ENCODE results near the gene KDM8.
"Not testable (repeated sequence)": the region's sequence is repeated elsewhere in the genome, so short reads cannot be mapped to it uniquely, and the experiment has no call there.

Gene KDM8

GRCh38 chr16:27240948-27241531 is 37.7 kb downstream of the KDM8 start:
- Histone ChIP-seq H3K36me3 (ENCODE audit: control insufficient read depth, low read depth, low read length) (no peaks in the 10 kb centered on the region), H3K27me3 (ENCODE audit: control insufficient read depth, insufficient read depth, low read length) (no peaks in the 10 kb centered on the region), H3K4me1 (ENCODE audit: control insufficient read depth, low read depth, low read length) (peaks cover 11% of the 10 kb centered on the region), H3K9ac (ENCODE audit: low read length) (no peak overlapping the region), H3K9me3 (ENCODE audit: control insufficient read depth, low read depth, low read length) (no peaks in the 10 kb centered on the region), H3K27ac (ENCODE audit: low read length) (no peak overlapping the region), H3K4me3 (ENCODE audit: low read length) (no peak overlapping the region)

DNA sequence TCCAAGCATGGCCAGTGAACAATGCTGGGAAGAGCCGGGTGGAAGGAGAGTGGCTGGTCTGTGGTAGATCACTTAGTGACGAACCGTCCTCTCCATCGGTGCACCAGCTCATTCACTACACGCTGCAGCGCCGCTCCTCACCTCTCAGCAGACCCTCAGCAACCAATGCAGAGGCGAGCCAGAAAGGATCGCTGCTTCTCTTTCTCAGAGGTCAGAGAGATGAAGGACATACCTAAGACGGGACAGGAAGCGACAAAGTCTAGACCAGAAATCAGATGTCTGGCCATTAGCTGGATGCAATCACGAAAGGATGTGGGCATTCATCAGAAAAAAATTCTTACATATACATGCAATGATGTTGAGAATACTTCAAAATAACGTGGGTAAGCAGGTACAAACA is 38.3 kb downstream of the KDM8 start:
- Histone ChIP-seq H3K4me1 (ENCODE audit: control insufficient read depth, low read depth, low read length) (peaks cover 11% of the 10 kb centered on the region), H3K27ac (ENCODE audit: low read length) (no peak overlapping the region)

GRCh38 chr16:27242398-27242797 is 39.1 kb downstream of the KDM8 start:
- Histone ChIP-seq H3K36me3 (ENCODE audit: control insufficient read depth, low read depth, low read length) (no peaks in the 10 kb centered on the region), H3K4me1 (ENCODE audit: control insufficient read depth, low read depth, low read length) (peaks cover 11% of the 10 kb centered on the region), H3K9me3 (ENCODE audit: control insufficient read depth, low read depth, low read length) (no peaks in the 10 kb centered on the region), H3K4me3 (ENCODE audit: low read length) (no peak overlapping the region), H3K9ac (ENCODE audit: low read length) (no peak overlapping the region), H3K27me3 (ENCODE audit: control insufficient read depth, insufficient read depth, low read length) (no peaks in the 10 kb centered on the region), H3K27ac (ENCODE audit: low read length) (no peak overlapping the region)

More for the DNA sequence above, 38.3 kb downstream of the KDM8 start:
- Histone ChIP-seq H3K9me3 (ENCODE audit: control insufficient read depth, low read depth, low read length) (no peaks in the 10 kb centered on the region), H3K36me3 (ENCODE audit: control insufficient read depth, low read depth, low read length) (no peaks in the 10 kb centered on the region), H3K9ac (ENCODE audit: low read length) (no peak overlapping the region), H3K27me3 (ENCODE audit: control insufficient read depth, insufficient read depth, low read length) (no peaks in the 10 kb centered on the region), H3K4me3 (ENCODE audit: low read length) (no peak overlapping the region)

DNA sequence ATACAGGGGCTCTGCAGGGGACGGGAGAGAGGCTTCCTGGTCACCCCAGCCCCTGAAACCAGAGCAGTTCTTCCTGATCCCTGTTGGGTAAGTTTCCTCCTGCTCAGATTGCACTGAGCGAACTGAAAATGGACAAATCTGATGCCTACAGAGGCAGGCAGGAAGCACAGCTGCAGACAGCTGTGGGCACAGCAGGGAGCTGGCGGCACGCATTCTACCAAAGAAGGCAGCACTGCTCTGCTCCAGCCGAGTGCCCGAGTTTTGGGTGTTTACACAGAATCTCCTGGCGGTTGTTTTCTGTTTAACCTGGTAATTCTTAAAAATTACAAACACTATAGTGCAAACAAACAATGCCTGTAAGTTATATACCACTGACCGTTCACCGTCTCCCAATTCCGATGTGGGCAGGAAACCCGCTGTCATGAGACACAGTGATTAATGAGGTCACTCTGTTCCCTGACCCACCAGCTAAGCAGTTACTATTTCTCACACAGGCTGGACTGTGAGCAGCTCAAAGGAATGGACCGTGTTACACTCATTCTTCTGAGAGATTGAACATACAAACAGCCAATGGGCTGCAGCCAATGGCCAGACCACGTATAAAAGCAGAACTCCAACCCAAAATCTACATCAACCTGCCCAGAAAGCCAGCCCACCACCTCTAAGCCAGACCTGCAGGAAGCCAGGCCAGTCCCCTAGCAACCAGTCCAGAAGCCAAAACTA is 39.7 kb downstream of the KDM8 start:
- H3K27me3 ChIP-seq (ENCODE audit: control insufficient read depth, insufficient read depth, low read length): no peaks in the 10 kb centered on the region
- H3K9ac ChIP-seq (ENCODE audit: low read length): no peak overlapping the region
- H3K4me1 ChIP-seq (ENCODE audit: control insufficient read depth, low read depth, low read length): peaks cover 11% of the 10 kb centered on the region
- H3K27ac ChIP-seq (ENCODE audit: low read length): no peak overlapping the region
- H3K4me3 ChIP-seq (ENCODE audit: low read length): no peak overlapping the region
- H3K36me3 ChIP-seq (ENCODE audit: control insufficient read depth, low read depth, low read length): no peaks in the 10 kb centered on the region
- no peaks in the 10 kb centered on the region for H3K9me3 ChIP-seq (ENCODE audit: control insufficient read depth, low read depth, low read length)

GRCh38 chr16:27243725-27244362 is 40.5 kb downstream of the KDM8 start:
- Histone ChIP-seq H3K4me3 (ENCODE audit: low read length) (no peak overlapping the region), H3K9ac (ENCODE audit: low read length) (no peak overlapping the region), H3K9me3 (ENCODE audit: control insufficient read depth, low read depth, low read length) (no peaks in the 10 kb centered on the region), H3K4me1 (ENCODE audit: control insufficient read depth, low read depth, low read length) (peaks cover 11% of the 10 kb centered on the region), H3K36me3 (ENCODE audit: control insufficient read depth, low read depth, low read length) (no peaks in the 10 kb centered on the region), H3K27me3 (ENCODE audit: control insufficient read depth, insufficient read depth, low read length) (no peaks in the 10 kb centered on the region), H3K27ac (ENCODE audit: low read length) (no peak overlapping the region)

DNA sequence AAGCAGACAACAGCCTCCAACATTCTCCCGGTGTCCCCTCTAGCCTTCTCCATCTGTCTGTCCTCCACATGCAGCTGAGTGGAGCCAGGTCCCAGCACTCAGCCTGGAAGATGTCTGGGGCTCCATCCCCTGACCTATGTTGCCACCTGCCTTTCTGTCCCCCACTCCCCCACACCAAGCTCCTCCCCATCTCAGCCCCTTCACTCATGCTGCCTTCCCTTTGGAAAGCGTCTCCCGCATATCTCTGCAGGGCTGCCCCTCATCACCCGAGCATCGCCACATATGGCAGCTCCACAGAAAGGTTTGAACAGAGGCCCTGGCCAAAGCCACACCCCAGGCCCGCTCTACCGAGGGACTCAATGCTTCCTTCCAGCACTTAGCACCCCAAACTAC is 41.0 kb downstream of the KDM8 start:
- no peaks in the 10 kb centered on the region for H3K27me3 ChIP-seq (ENCODE audit: control insufficient read depth, insufficient read depth, low read length)
- H3K36me3 ChIP-seq (ENCODE audit: control insufficient read depth, low read depth, low read length): no peaks in the 10 kb centered on the region
- H3K9me3 ChIP-seq (ENCODE audit: control insufficient read depth, low read depth, low read length): no peaks in the 10 kb centered on the region
- H3K4me3 ChIP-seq (ENCODE audit: low read length): no peak overlapping the region
- H3K27ac ChIP-seq (ENCODE audit: low read length): no peak overlapping the region
- H3K9ac ChIP-seq (ENCODE audit: low read length): no peak overlapping the region
- peaks cover 11% of the 10 kb centered on the region for H3K4me1 ChIP-seq (ENCODE audit: control insufficient read depth, low read depth, low read length)

GRCh38 chr16:27245276-27246172 is 42.2 kb downstream of the KDM8 start:
- no peak overlapping the region for H3K4me3 ChIP-seq (ENCODE audit: low read length)

GRCh38 chr16:27246439-27246838 is 43.1 kb downstream of the KDM8 start:
- Histone ChIP-seq H3K4me1 (ENCODE audit: control insufficient read depth, low read depth, low read length) (peaks cover 11% of the 10 kb centered on the region), H3K9ac (ENCODE audit: low read length) (no peak overlapping the region), H3K36me3 (ENCODE audit: control insufficient read depth, low read depth, low read length) (no peaks in the 10 kb centered on the region), H3K4me3 (ENCODE audit: low read length) (no peak overlapping the region), H3K27ac (ENCODE audit: low read length) (no peak overlapping the region), H3K27me3 (ENCODE audit: control insufficient read depth, insufficient read depth, low read length) (no peaks in the 10 kb centered on the region), H3K9me3 (ENCODE audit: control insufficient read depth, low read depth, low read length) (no peaks in the 10 kb centered on the region)

More at GRCh38 chr16:27245276-27246172, 42.2 kb downstream of the KDM8 start:
- Histone ChIP-seq H3K4me1 (ENCODE audit: control insufficient read depth, low read depth, low read length) (peaks cover 11% of the 10 kb centered on the region), H3K9ac (ENCODE audit: low read length) (no peak overlapping the region), H3K36me3 (ENCODE audit: control insufficient read depth, low read depth, low read length) (no peaks in the 10 kb centered on the region), H3K27ac (ENCODE audit: low read length) (no peak overlapping the region), H3K27me3 (ENCODE audit: control insufficient read depth, insufficient read depth, low read length) (no peaks in the 10 kb centered on the region), H3K9me3 (ENCODE audit: control insufficient read depth, low read depth, low read length) (no peaks in the 10 kb centered on the region)

DNA sequence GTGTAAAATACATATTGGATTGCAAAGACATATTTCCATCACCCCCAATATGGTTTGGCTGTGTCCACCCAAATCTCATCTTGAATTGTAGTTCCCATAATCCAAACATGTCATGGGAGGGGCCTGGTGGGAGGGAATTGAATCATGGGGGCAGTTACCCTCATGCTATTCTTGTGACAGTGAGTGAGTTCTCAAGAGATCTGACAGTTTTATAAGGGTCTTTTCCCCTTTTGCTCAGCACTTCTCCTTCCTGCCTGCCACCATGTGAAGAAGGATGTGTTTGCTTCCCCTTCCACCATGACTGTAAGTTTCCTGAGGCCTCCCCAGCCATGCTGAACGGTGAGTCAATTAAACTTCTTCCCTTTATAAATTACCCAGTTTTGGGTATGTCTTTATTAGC is 43.8 kb downstream of the KDM8 start:
- not testable (repeated sequence) for H3K27me3 ChIP-seq (ENCODE audit: control insufficient read depth, insufficient read depth, low read length); H3K4me3 ChIP-seq (ENCODE audit: low read length); H3K27ac ChIP-seq (ENCODE audit: low read length); H3K36me3 ChIP-seq (ENCODE audit: control insufficient read depth, low read depth, low read length); H3K9me3 ChIP-seq (ENCODE audit: control insufficient read depth, low read depth, low read length); H3K9ac ChIP-seq (ENCODE audit: low read length)
- H3K4me1 ChIP-seq (ENCODE audit: control insufficient read depth, low read depth, low read length): peaks cover 11% of the 10 kb centered on the region

DNA sequence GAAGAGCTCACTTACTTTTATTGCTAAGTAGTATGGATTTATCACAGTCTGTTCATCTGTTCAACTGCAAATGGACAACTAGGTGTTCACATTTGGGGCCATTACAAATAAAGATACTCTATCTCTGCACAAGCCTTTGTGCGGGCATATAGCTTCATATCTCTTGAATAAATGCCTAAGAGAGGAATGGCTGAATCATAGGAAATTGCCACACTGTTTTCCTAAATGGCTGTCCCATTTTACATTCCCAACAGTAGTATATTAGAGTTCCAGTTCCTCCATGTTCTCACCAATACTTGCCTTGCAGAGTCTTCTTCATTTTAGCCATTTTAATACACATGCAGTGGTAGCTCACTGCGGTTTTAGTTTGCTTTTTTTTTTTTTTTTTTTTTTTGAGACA is 44.7 kb downstream of the KDM8 start:
- no peak overlapping the region for H3K4me3 ChIP-seq (ENCODE audit: low read length)

DNA sequence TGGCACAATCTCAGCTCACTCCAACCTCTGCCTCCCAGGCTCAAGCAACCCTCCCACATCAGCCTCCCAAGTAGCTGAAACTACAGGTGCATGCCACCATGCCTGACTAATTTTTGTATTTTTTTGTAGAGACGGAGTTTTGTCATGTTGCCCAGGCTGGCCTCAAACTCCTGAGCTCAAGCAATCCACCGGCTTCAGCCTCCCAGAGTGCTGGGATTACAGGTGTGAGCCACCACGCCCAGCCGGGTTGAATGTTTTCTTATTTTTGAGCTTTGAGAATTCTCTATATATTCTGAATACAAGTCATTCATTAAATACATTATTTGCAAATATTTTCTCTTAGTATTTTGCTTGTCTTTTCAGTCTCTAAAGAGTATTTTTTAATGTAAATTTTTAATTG is 45.6 kb downstream of the KDM8 start:
- not testable (repeated sequence) for H3K27me3 ChIP-seq (ENCODE audit: control insufficient read depth, insufficient read depth, low read length); H3K4me1 ChIP-seq (ENCODE audit: control insufficient read depth, low read depth, low read length); H3K4me3 ChIP-seq (ENCODE audit: low read length)

More for the DNA sequence above, 44.7 kb downstream of the KDM8 start:
- Histone ChIP-seq H3K4me1 (ENCODE audit: control insufficient read depth, low read depth, low read length) (peaks cover 4% of the 10 kb centered on the region), H3K9me3 (ENCODE audit: control insufficient read depth, low read depth, low read length) (no peaks in the 10 kb centered on the region), H3K27me3 (ENCODE audit: control insufficient read depth, insufficient read depth, low read length) (no peaks in the 10 kb centered on the region), H3K36me3 (ENCODE audit: control insufficient read depth, low read depth, low read length) (no peaks in the 10 kb centered on the region), H3K9ac (ENCODE audit: low read length) (no peak overlapping the region), H3K27ac (ENCODE audit: low read length) (no peak overlapping the region)

More for the DNA sequence above, 45.6 kb downstream of the KDM8 start:
- H3K36me3 ChIP-seq (ENCODE audit: control insufficient read depth, low read depth, low read length); H3K9ac ChIP-seq (ENCODE audit: low read length); H3K9me3 ChIP-seq (ENCODE audit: control insufficient read depth, low read depth, low read length); H3K27ac ChIP-seq (ENCODE audit: low read length): not testable (repeated sequence)

Data from iPS-18a (cell line).